Stimulated activated CD8-positive, alpha-beta memory T cell treated with anti-CD3 and anti-CD28 coated beads, Interleukin-7, amount 100 ng/mL, for 1 hour (primary cell): ENCODE results near the gene RAMP2.
"Not testable (repeated sequence)": the region's sequence is repeated elsewhere in the genome, so short reads cannot be mapped to it uniquely, and the experiment has no call there.

Experiments used
- DNase-seq, 2 donors: peaks; one replicate each; pipeline ENCODE4 v3.0.0-alpha.2; 2020; ENCODE audit warnings: low read depth in 2 of 2

The RAMP2 gene

DNA sequence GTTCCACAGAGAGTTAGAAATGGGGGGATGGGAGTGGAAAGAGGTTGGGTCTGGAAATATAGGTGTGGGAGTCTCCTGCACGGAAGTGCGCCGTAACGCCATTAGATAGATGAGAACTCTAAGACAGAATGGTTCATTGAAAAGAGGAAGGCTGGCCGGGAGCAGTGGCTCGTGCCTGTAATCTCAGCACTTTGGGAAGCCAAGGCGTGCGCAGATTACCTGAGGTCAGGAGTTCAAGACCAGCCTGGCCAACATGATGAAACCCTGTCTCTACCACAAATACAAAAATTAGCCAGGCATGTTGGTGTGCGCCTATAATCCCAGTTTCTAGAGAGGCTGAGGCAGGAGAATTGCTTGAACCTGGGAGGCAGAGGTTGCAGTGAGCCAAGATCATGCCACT is 7.0 kb downstream of the RAMP2 start:
- not testable (repeated sequence) for DNase-seq

DNA sequence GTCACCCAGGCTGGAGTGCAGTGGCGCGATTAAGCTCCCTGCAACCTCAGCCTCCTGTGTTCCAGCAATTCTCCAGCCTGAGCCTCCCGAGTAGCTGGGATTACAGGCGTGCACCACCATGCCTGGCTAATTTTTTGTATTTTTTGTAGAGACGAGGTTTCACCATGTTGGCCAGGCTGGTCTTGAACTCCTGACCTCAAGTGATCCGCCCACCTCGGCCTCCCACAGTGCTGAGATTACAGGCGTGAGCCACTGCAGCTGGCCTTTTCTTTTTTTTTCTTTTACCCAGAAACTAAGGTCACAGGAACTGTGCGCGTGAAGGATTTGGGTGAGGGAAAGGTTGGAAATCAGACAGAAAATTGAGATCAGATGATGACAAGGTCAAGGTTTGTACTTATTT is 8.9 kb downstream of the RAMP2 start:
- not testable (repeated sequence) for DNase-seq

DNA sequence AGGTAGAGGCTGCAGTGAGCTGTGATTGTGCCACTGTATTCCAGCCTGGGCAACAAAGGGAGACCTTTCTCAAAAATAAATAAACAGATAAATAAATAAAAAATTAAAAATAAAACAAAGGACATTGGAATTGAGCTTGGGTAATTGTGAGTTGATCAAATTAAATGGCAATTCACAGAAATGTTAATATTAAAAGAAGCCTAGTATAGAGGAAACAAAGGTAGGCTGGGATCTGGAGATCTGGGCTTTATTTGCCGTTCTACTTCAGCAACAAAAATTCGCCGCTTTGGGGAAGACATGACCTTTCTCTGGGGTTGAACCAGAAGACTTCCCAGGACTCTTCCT is 11.9 kb downstream of the RAMP2 start:
- DNase-seq: no peak

DNA sequence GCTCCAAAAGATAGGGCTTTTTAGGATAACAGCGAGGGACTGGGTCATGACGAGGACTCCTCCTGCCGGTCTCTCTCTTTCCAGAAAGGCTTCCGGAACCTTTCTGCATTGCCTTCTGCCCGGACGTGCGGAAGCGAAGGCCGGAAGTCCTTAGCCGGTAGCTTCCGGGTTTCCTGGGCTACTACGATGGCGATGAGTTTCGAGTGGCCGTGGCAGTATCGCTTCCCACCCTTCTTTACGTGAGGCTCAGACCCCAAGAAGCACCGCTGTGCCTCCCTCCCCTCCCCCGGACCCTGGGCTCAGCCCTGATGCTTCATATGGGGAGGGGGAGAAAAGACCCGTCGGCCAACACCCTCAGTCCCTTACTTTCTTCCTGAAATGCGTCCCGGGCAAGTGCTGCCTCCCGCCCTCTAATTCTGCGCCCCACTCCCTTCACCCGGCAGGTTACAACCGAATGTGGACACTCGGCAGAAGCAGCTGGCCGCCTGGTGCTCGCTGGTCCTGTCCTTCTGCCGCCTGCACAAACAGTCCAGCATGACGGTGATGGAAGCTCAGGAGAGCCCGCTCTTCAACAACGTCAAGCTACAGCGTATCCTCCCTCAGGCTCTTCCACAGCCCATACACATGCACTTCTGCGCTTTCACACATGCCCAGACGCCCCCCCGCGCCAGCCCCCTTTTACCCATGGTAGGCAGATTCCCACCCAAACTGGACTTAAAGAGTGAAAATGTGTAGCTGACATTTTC is 12.4 kb downstream of the RAMP2 start, which contains the start of gene VPS25:
Gene VPS25 (plus strand): TSS at position 160 of the 746 bp plus-strand sequence. CDS start 27 bp downstream, at position 187.
- peak; percentile 48 to 63 for DNase-seq

DNA sequence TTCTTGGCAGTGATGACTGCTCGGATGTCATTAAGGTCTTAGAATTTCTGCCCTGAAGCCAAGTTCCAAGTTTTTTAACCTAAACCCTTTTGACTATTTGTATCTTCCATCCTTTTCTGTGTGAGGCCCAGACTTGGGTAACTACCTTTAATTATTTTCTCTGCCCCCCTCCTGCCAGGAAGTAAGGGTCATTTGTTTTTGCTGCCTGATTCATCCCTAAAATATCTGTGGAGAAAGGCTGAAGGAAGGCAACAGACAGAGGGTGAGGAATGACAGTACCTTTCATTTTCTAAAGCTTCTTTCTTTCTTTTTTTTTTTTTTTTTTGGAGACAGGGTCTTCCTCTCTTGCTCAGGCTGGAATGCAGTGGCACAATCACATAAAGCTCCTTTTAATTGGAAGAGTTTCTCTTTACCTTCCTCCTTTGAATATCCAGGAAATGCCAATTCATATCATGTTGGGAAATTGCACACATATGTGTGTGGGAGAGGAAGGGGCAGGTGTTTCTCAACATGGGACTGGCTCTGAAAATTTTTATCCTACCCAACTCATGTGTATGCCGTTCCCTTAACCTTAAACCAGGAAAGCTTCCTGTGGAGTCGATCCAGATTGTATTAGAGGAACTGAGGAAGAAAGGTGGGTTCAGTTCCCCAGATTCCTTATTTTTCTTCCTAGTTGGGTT is 13.2 kb downstream of the RAMP2 start:
- DNase-seq: no peak

DNA sequence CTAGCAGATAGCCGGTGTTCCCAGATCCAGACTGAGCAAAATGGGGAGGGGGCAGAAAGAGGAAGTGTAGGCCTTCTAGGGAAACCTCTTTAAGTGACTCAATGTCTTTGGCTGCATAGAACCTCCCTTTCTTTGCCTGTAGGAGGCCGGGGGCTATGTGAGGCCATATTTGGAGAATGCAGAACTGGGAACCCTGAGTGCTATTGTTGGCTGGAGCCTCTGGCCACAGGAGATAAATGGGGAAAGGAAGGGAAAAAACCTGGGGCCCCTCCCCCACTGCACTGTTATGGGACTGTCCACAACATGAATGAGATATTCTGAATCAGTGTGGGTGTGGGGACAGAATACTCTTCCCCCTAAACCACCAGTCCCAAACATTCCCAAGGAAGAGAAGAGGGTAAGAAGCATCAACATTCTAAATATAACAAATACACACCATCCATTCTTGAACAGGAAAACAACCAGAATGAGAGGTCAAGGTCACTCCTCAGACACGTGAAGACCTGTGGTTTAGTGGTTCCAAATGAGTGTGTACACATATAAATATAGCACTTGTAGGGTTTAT is 14.6 kb downstream of the RAMP2 start:
- DNase-seq: no peak

DNA sequence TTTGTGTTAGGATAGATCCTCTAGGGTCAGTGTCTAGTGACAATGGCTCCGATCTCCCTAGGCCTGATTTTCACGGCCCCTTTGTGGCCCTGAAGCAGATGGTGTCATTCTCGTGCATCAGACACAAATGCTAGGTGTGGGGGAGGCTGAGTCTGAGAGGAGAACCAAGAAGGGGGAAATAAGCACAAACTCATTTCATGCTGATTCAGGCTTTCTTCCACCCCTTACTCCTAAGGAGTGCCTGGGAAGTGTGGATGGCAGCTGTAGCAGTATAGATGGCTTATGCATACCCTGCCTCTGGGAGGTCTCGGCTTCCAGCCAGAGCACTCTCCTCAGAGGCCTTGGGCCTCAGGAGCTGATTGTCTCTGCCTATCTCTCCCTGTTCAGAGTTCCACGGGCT is 17.5 kb downstream of the RAMP2 start:
- no peak for DNase-seq

DNA sequence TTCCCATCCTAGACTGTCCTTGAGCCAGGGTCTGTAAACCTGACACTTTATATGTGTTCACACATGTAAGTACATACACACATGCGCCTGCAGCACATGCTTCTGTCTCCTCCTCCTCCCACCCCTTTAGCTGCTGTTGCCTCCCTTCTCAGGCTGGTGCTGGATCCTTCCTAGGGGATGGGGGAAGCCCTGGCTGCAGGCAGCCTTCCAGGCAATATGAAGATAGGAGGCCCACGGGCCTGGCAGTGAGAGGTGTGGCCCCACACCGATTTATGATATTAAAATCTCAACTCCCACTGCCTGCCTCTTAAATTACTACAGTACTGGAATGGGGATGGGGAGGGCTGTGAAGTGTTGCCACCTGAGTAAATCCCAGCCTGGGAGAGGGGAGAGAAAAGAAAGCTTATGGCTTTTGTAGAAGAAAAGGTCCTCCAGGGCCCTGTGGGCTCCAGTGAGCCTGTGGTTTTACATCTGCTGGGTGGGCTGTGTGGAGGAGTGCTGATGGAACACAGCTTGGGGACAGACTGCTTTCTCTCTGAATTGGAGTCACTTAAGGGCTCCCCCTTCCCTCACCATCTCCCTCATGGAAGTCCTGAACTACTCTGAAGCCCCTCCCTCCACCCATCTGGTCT is 18.4 kb downstream of the RAMP2 start:
- no peak for DNase-seq

DNA sequence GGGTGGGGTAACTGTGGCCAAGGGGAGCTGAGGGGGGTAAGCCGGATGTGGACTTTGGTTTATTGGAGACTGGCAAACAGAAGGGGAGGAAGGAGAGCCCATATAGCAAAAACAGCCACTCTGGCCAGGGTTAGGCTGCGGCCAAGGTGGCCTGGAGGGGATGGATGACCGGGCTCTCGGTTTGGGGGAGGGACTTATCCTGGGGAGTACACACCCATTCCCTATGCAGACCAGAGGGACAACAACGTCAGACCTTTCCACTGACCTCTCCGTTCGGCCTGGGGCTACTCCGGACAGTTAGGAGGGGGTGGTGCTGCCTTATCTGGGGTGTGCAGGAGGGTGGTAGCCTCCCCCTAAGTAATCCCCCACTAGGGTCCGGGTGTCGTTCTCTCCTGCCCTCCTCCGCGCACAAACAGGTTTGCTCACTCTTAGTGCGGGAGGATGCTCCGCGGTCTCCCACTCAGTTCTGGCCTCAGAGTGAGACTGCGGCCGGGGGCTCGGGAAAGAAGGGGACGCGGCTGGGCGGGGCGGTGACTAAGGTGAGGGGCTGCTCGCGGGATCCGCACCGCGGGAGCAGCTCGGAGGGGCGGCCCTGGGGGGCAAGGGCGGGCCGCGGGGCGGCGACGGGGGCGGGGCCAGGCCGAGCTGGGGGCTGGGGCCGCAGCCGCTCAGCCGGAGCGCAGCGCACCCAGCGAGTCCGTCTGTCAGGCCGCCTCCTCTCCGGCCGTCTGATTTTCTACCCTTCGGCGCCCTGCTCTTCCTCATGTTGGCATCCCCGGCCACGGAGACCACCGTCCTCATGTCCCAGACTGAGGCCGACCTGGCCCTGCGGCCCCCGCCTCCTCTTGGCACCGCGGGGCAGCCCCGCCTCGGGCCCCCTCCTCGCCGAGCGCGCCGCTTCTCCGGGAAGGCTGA is 19.2 kb downstream of the RAMP2 start, which contains the start of gene WNK4:
Gene WNK4 (plus strand): TSS at position 675 of the 915 bp plus-strand sequence. CDS start 89 bp downstream, at position 764.
- no peak for DNase-seq

DNA sequence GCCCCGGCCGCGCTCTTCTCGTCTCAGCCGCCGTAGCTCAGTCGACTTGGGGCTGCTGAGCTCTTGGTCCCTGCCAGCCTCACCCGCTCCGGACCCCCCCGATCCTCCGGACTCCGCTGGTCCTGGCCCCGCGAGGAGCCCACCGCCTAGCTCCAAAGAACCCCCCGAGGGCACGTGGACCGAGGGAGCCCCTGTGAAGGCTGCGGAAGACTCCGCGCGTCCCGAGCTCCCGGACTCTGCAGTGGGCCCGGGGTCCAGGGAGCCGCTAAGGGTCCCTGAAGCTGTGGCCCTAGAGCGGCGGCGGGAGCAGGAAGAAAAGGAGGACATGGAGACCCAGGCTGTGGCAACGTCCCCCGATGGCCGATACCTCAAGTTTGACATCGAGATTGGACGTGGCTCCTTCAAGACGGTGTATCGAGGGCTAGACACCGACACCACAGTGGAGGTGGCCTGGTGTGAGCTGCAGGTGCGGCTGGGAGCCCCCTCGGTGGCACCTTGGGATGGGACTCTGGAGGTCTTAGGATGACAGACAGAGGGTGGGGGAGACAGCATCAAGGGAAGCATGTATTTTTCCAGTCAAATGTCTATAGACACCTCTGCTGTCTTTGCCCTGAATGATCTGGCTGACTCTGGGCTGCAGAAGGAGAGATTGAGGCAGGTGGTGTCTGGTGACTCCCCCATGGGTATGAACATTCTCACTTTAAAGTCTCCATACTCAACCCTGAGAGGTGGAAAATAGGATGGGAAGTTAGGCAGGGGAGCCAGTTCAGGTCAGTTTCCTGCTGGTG is 20.0 kb downstream of the RAMP2 start:
- DNase-seq: no peak

DNA sequence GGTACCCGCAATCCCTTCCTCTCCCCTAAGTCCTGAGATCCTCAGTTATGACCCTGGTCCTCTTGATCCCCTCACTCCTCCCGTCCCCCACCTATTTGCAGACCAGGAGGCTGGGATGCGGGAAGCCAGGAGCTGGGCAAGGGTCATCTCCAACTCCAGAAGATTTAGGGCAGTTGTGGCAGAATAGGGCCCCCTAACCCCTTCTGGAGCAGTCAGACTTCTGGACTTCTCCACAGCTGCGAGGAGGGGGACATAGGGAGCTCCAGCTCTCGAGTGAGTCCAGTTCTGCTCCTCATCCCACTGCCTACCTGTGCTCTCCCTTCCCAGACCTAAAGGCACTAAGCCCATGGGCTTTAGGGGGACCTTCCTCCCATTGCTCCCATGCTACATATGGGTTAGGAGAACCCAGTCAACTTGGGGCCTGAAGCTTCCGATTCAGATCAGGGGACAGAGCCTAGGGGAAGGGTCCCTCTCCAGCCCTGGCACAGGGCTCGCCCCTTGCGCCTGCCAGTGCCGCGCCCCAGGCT is 20.7 kb downstream of the RAMP2 start:
- no peak for DNase-seq

DNA sequence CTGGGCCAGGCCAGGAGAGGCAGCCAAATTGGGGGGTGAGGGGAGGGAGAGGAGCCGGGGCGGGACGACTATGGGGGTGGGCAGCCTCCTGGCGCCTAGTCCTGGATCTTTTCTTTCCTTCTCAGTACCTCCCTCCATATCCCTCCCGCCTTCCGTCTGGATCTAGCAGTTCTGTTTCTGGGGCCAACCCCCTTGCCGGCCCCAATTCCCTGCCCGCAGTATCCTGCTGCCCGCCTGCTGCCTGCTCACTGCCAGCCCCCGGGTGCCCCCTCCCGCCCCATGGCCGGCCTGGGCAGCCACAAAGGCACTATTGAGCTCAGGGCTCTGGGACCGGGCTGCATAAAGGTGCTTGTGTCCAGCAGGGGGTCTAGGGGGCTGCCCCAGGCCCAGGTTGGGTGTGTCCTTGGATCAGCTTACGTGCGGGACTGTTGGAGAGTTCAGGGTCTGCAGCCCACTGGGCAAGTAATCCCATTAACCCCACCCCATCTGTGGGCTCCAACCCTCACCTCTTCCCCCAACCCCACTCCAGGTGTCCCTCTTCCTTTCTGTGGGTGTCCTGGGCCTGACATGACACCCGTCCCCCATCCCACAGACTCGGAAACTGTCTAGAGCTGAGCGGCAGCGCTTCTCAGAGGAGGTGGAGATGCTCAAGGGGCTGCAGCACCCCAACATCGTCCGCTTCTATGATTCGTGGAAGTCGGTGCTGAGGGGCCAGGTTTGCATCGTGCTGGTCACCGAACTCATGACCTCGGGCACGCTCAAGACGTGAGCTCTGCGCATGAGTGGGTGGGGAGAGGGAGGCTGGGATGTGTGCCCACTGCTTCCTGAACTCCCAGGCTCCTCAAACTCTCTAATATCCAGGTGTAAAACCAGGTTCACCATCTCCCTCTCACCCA is 21.4 kb downstream of the RAMP2 start:
- DNase-seq: no peak

DNA sequence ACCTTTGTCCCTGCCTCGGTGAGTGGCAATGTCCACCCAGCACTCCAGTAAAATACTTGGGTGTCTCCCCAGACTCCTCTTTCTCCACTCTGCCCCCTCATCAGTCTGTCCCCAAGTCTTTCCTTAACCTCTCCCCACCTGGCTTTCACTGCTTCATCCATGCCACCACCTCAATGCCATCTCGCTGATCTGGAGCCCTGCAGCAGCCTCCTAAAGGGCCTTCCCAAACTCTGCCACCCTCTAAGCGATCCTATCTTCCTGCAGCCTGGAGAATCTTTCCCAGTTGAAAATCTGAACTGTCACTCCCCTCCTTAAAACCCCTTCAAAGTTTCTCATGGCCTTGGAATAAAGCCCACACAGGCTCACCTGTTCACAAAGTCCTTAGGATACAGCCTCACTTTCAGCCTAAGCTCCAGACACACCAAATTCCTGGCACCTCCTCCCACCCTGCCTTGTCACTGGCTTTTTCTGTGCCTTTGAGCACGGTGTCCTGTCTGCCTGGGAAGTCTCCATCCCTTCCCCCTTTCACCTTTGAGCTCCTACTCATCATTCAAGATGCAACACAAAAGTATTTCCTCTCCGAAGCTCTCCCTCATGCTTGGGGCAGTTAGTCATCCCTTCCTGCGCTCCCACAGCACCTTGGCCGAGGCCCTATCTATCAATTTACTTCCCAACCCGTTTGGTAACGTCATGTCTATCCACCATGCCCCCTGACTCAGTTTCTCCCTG is 22.2 kb downstream of the RAMP2 start:
- DNase-seq: no peak

DNA sequence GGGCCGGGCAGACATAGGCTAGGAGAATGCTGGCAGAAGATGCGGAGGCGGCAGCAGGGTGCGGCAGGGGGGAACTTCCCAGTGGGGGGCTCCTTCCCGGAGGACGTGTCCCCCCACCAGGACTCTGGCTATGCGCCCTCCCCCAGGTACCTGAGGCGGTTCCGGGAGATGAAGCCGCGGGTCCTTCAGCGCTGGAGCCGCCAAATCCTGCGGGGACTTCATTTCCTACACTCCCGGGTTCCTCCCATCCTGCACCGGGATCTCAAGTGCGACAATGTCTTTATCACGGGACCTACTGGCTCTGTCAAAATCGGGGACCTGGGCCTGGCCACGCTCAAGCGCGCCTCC is 22.7 kb downstream of the RAMP2 start:
- DNase-seq: no peak

DNA sequence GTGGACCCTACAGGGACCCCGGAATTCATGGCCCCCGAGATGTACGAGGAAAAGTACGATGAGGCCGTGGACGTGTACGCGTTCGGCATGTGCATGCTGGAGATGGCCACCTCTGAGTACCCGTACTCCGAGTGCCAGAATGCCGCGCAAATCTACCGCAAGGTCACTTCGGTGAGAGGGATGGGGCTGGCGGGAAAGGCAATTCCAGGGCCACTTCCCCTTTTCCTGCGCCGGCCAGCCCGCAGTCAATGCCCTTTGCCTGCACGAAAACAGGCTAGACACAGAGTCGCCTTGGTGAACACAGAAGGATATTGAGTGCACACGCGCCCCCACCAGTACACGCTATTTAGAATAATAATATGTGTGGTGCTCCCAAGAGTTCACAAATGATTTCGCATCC is 23.4 kb downstream of the RAMP2 start:
- no peak for DNase-seq

DNA sequence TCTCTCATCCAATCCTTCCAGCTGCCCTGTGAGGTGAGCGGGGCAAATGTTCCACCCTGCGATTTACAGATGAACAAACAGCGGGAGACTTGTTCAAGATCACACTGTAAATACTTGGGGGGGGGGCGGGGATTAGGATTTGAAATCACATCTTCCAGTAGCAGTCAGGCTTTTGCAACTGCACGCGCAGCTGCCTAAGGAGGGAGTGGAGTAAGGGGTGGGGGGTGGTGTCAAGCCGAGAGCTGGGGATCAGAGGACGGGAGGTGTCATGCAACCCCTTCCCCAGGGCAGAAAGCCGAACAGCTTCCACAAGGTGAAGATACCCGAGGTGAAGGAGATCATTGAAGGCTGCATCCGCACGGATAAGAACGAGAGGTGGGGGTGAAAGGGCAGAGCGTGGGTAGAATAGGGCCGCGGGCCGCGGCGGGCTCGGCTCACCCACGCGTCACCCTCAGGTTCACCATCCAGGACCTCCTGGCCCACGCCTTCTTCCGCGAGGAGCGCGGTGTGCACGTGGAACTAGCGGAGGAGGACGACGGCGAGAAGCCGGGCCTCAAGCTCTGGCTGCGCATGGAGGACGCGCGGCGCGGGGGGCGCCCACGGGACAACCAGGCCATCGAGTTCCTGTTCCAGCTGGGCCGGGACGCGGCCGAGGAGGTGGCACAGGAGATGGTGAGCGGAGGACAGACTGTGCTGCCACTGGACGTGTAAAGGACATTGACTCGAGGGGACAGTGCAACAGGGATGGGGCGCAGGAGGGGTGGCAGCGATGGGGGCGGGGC is 24.0 kb downstream of the RAMP2 start:
- DNase-seq: no peak

DNA sequence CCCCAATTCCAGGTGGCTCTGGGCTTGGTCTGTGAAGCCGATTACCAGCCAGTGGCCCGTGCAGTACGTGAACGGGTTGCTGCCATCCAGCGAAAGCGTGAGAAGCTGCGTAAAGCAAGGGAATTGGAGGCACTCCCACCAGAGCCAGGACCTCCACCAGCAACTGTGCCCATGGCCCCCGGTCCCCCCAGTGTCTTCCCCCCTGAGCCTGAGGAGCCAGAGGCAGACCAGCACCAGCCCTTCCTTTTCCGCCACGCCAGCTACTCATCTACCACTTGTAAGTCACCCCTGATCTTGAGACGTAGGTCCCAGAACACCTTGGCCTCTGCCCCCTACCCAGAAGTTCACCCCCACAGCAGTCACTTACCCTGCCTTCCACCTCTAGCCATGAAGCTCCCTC is 26.2 kb downstream of the RAMP2 start:
- DNase-seq: no peak

DNA sequence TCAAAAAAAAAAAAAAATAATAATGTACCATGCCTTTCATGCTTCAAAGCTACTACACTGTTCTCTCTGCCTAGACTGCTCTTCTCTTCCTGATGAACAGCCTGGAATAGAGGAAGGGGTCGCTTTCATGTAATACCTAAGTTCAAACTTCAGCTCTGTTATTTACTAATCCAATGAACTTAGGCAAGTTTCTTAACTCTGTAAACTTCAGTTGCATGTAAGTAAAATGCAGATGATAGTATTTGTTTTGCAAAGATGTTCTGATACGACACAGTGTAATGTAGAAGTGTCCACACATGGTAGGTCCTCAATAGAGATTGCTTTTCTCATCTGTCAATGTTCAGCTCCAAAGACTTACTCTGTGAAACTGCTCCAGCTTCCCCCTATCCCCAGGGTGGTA is 30.9 kb downstream of the RAMP2 start:
- DNase-seq: no peak
